Activated CD4-positive, alpha-beta memory T cell treated with anti-CD3 and anti-CD28 coated beads for 36 hours (primary cell): Measurements from ENCODE around the gene LRRC23. TPM values are rescaled to one million over a fixed set of nuclear protein-coding genes. Genes with fewer than 3 reads are reported as not detected.

Experiments
- CTCF ChIA-PET: fragments of 350-600 bp; sonication (Branson Sonifier 250); formaldehyde crosslinking; loops from one replicate; lab custom pipeline; 2021; ENCODE audit warnings: antibody characterized with exemption, inconsistent platforms; lab: Charles Lee
- POLR2A ChIA-PET: fragments of 350-600 bp; sonication (Branson Sonifier 250); formaldehyde crosslinking; loops from one replicate; lab custom pipeline; 2021; ENCODE audit warnings: antibody characterized with exemption; lab: Charles Lee
- DNase-seq: peaks from one replicate; pipeline ENCODE4 v3.0.0-alpha.2; 2020
- H3K27ac Mint-ChIP-seq: one replicate; pipeline ENCODE4 v1.8.0; 2021; ENCODE audit warnings: mixed read lengths
- H3K27me3 Mint-ChIP-seq: one replicate; pipeline ENCODE4 v1.8.0; 2021; ENCODE audit warnings: mixed read lengths
- H3K36me3 Mint-ChIP-seq: one replicate; pipeline ENCODE4 v1.8.0; 2021; ENCODE audit warnings: mixed read lengths
- H3K4me1 Mint-ChIP-seq: one replicate; pipeline ENCODE4 v1.8.0; 2021; ENCODE audit warnings: low read depth, mixed read lengths
- H3K4me3 Mint-ChIP-seq: one replicate; pipeline ENCODE4 v1.8.0; 2021; ENCODE audit warnings: mild to moderate bottlenecking, mixed read lengths
- H3K9me3 Mint-ChIP-seq: one replicate; pipeline ENCODE4 v1.8.0; 2021; ENCODE audit warnings: mixed read lengths
- intact Hi-C: fragments of 100-400 bp; cut with micrococcal nuclease; formaldehyde crosslinking; loops from one replicate; pipeline ENCODE4 v1.15.1; 2023
- total RNA-seq, 2 experiments: library from RNA; stranded (reverse); gene quantifications; one replicate each; pipeline ENCODE4 v1.2.3, GENCODE V29; 2021

LRRC23 gene
- total RNA-seq, 2 experiments from 2014 or later, result 6.8 to 7.8 TPM

DNA sequence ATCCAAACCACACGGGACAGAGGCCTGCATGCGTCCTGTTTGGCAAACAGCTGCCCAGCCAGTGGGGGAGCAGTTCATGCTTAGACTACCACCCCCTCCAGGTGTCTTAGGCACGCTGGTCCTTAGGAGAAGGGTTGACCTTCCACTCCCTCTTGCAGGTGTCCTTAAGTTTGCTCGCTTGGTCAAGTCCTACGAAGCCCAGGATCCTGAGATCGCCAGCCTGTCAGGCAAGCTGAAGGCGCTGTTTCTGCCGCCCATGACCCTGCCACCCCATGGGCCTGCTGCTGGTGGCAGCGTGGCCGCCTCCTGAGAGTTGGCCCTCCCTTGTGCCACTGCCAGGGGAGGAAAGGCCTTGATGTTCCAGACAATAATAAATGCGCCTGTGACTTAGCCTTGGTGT, 41.0 kb downstream of the LRRC23 start:
- ChIA-PET POLR2A (interaction anchor here (1.5 to 11.8 kb wide), 9 partner anchors 8 to 163 kb away, joined by 3 to 507 read pairs (median 18); partner anchors contain the start of genes C1RL, EMG1, PHB2 and SPSB2), CTCF (interaction anchor here (0.9 to 15.9 kb wide), 16 partner anchors 8 to 199 kb away, joined by 3 to 586 read pairs (median 8); partner anchors contain the start of genes C1R, C1RL, LPCAT3 and SPSB2)
- intact Hi-C loops, result no loop called here
- H3K27ac Mint-ChIP-seq, result peak overlapping the region; percentile 100
- peaks cover 66% of the 10 kb centered on the region for H3K4me1 Mint-ChIP-seq
- H3K4me3 Mint-ChIP-seq, result peak overlapping the region; percentile 90
- H3K27me3 Mint-ChIP-seq, result peaks cover 6% of the 10 kb centered on the region
- H3K9me3 Mint-ChIP-seq, result no peaks in the 10 kb centered on the region
- peaks cover 25% of the 10 kb centered on the region for H3K36me3 Mint-ChIP-seq
- DNase-seq, result no peak

DNA sequence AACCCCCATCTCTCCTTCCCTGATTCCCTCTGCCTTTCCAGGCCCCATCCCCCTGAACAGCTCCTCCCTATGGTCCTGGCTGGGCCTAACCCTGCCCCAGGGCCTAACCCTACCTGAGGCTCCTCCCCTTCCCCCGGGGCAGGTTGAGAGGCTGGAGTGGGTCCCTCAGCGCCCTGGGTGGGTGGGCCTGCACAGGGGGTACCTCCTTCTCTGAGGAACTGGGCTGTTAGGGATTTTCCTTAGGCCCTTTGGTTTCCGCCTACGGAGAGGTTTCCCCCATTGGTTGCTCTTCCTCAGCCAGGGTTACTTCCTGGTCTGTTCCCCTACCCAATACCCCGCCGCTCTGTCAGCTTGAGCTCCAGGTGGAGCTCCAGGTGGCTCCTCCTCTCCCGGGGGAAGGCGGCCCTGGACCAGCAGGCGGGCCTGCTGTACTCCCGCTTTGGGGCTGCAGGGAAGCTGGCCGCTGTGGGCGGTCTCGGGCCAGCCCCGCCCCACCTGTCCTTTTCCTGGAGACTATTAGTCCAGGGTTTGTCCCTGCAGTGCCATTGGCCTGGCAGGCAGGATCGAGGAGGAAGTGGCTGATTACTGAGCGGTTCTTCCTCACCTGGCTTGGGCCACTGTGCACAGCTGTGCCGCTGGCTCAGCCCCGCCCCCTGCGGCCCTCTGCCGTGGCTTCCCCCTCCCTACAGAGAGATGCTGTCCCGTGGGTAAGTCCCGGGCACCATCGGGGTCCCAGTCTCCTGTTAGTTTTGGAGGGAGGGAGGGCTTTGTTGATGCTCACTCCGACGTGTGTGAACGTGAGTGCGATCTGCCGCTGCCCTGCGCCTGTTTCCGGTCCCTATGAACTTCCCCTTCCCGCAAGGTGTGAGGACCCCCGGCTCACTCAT, 41.7 kb downstream of the LRRC23 start:
- DNase-seq, result peak; percentile 89
- Mint-ChIP-seq H3K4me3 (peak overlapping the region; percentile 90), H3K36me3 (peaks cover 25% of the 10 kb centered on the region), H3K27me3 (peaks cover 6% of the 10 kb centered on the region), H3K4me1 (peaks cover 68% of the 10 kb centered on the region), H3K9me3 (no peaks in the 10 kb centered on the region), H3K27ac (peak overlapping the region; percentile 100)
- ChIA-PET POLR2A (interaction anchor here (1.5 to 11.8 kb wide), 7 partner anchors 8 to 162 kb away, joined by 3 to 507 read pairs (median 18); partner anchors contain the start of genes C1RL, EMG1, PHB2 and SPSB2), CTCF (interaction anchor here (0.6 to 15.9 kb wide), 14 partner anchors 8 to 198 kb away, joined by 3 to 586 read pairs (median 8); partner anchors contain the start of genes C1R, C1RL, LPCAT3 and SPSB2)
- intact Hi-C loops, result no loop called here

DNA sequence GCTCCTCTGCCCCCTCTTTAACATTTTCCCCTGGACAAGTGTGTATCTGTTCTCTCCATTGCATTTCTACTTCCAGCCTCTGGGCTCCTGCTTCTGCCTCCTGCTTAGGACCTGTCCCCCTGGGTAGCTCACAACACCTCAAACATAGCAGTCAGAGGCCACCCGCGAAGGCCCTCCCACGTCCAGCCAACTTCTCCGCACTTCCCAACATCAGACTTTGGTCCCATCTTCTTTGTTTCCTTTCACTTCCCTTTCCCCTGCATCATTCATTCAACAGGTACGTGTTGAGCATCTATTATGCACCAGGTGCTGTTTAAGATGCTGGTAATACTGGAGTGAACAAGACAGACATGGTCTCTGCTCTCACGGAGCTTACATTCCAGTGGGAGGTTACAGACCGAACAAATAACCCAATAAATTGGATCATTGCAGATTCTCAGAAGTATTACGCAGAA, 42.3 kb downstream of the LRRC23 start:
- intact Hi-C loops, result no loop called here
- Mint-ChIP-seq H3K27ac (peak overlapping the region; percentile 100), H3K9me3 (no peaks in the 10 kb centered on the region), H3K36me3 (peaks cover 30% of the 10 kb centered on the region), H3K27me3 (peaks cover 6% of the 10 kb centered on the region), H3K4me3 (peak overlapping the region; percentile 90), H3K4me1 (peaks cover 68% of the 10 kb centered on the region)
- no peak for DNase-seq
- CTCF ChIA-PET, result interaction anchor here (0.9 to 15.9 kb wide), 7 partner anchors 9 to 198 kb away, joined by 3 to 586 read pairs (median 10); partner anchors contain the start of gene LPCAT3
- POLR2A ChIA-PET, result interaction anchor here (1.0 to 11.8 kb wide), 8 partner anchors 9 to 161 kb away, joined by 3 to 507 read pairs (median 12); partner anchors contain the start of genes C1RL, EMG1, PHB2 and SPSB2

DNA sequence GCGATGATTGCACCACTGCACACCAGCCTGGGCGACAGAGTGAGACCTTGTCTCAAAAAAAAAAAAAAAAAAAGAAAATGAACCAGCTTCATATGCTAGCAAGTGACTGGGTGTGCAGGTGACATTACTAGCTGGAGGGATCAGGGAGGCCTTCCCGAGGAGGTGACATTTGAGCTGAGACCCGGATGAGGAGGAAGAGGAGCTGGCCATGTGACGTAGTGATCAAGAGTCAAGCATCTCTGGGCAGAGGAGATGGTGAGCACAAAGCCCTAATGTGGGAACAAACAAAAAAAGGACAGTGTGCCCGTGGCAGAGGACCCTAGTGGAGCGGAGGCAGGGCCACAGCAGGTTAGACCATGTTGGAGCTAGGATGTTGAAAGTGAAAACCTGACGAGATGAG, 43.0 kb downstream of the LRRC23 start:
- H3K4me1 Mint-ChIP-seq, result peaks cover 63% of the 10 kb centered on the region
- intact Hi-C loops, result no loop called here
- DNase-seq, result no peak
- peak overlapping the region; percentile 100 for H3K27ac Mint-ChIP-seq
- peak overlapping the region; percentile 59 for H3K4me3 Mint-ChIP-seq
- ChIA-PET CTCF (interaction anchor here (0.9 to 15.9 kb wide), 5 partner anchors 10 to 71 kb away, joined by 4 to 586 read pairs (median 11); partner anchors contain the start of gene LPCAT3), POLR2A (interaction anchor here (1.0 to 11.8 kb wide), 5 partner anchors 10 to 66 kb away, joined by 3 to 507 read pairs (median 18); partner anchors contain the start of genes EMG1 and PHB2)
- peaks cover 36% of the 10 kb centered on the region for H3K36me3 Mint-ChIP-seq
- peaks cover 6% of the 10 kb centered on the region for H3K27me3 Mint-ChIP-seq
- H3K9me3 Mint-ChIP-seq, result no peaks in the 10 kb centered on the region

DNA sequence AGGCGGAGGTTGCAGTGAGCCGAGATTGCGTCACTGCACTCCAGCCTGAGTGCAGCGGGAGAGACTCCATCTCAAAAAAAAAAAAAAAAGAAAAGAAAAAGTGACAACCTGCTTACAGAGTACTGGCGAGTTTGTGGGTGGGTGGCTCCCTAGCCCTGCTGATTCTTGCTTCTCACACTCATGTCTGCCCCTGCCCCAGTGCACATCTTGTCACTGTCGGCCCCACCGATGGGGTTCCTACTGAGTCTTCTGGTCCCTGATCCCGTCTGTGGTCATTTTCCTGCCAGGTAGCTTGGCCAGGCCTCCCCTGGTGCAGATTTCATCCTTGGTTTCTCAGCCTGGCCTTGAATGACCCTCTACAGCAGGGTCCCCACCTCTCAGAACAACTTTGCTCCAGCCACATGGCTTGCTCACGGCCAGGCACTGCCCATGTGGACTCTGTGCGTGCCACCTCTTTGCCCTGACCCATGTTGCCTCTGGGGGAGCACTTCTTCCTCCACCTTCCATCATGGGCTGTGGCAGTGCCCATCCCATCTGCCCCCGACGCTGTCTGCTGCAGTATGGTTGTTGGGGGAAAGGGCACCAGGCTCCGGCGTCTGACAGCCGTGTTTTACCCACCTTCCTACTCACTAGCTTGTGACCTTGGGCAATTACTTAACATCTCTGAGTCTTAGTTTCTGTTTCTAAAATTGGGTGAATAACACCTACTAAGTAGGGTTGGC, 44.4 kb downstream of the LRRC23 start:
- Mint-ChIP-seq H3K27ac (peak overlapping the region; percentile 97), H3K4me1 (peaks cover 55% of the 10 kb centered on the region), H3K36me3 (peaks cover 43% of the 10 kb centered on the region), H3K4me3 (peak overlapping the region; percentile 70), H3K9me3 (no peaks in the 10 kb centered on the region), H3K27me3 (no peaks in the 10 kb centered on the region)
- peak; percentile 56 for DNase-seq
- POLR2A ChIA-PET, result interaction anchor here (0.6 to 11.8 kb wide), 4 partner anchors 8 to 19 kb away, joined by 3 to 507 read pairs (median 4); no protein-coding TSS in a partner anchor
- CTCF ChIA-PET, result interaction anchor here (0.7 to 15.9 kb wide), 8 partner anchors 9 to 163 kb away, joined by 3 to 586 read pairs (median 6); partner anchors contain the start of gene LPCAT3
- intact Hi-C loops, result no loop called here

DNA sequence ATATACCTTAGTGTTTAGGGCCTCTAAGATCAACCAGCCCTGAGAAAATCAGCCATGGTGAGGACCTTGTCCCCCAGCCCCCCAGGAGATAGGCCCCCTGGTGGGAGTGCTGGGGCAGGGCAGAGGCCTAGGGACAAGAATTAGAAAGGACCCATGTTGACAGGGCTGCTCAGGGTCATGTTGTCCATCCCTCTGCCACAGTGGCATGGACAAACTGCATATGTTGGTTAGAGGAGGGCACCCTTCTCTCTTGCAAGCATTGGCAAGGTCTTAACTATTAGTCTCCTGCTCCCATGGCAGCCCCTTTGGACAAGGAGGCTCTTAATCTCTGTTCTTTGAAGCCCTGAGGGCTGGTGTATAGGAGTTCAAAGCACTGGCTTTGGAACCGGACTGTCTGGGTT, 45.8 kb downstream of the LRRC23 start:
- Mint-ChIP-seq H3K36me3 (peaks cover 49% of the 10 kb centered on the region), H3K27me3 (no peaks in the 10 kb centered on the region), H3K27ac (peak overlapping the region; percentile 97), H3K4me3 (peak overlapping the region; percentile 98), H3K9me3 (no peaks in the 10 kb centered on the region), H3K4me1 (peaks cover 63% of the 10 kb centered on the region)
- ChIA-PET CTCF (interaction anchor here (1.4 to 15.9 kb wide), 4 partner anchors 10 to 162 kb away, joined by 6 to 586 read pairs (median 10); no protein-coding TSS in a partner anchor), POLR2A (interaction anchor here (1.4 to 11.8 kb wide), 3 partner anchors 10 to 18 kb away, joined by 9 to 507 read pairs (median 19); no protein-coding TSS in a partner anchor)
- intact Hi-C loops, result no loop called here
- DNase-seq, result peak; percentile 61

DNA sequence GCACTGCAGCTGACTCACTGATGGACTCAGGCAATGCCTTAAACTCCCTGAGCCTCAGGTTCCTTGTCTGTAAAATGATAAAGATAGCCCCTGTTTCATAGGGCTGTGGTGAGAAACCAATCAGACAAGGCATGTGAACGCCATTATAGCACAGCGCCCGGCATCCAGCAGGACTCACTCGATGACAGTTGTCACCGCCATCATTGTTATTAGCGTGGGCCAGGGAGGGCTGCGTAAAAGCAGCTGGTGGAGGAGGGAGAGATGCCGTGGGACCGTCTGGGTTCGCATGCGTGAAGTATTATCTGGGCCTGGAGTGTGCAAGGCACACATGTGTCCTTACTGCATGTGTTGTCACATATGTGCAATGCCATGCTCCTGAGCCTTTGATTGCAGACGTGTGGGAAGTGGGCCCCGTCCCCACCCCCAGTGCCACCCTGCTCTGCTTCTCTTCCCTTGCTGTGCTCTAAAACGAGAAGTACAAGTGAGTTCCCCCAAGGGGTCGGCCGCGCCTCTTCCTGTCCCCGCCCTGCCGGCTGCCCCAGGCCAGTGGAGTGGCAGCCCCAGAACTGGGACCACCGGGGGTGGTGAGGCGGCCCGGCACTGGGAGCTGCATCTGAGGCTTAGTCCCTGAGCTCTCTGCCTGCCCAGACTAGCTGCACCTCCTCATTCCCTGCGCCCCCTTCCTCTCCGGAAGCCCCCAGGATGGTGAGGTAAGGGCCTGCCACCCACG, 46.4 kb downstream of the LRRC23 start, which contains the start of gene PTPN6:
Gene PTPN6, plus strand, starts transcription at position 546 of the 730 bp plus-strand sequence. Its CDS starts 157 bp downstream, at position 703.
- CTCF ChIA-PET, result interaction anchor here (0.6 to 15.9 kb wide), 4 partner anchors 9 to 157 kb away, joined by 3 to 586 read pairs (median 10); partner anchors contain the start of gene C1RL
- intact Hi-C loops, result no loop called here
- Mint-ChIP-seq H3K4me1 (peaks cover 63% of the 10 kb centered on the region), H3K27me3 (no peaks in the 10 kb centered on the region), H3K27ac (peak within 1 kb of the TSS; percentile 97), H3K9me3 (no peaks in the 10 kb centered on the region), H3K36me3 (peaks cover 50% of the 10 kb centered on the region), H3K4me3 (peak within 1 kb of the TSS; percentile 98)
- DNase-seq, result peak; percentile 76
- POLR2A ChIA-PET, result interaction anchor here (0.8 to 11.8 kb wide), 5 partner anchors 7 to 85 kb away, joined by 3 to 507 read pairs (median 19); partner anchors contain the start of genes C12orf57 and RNU7-1

DNA sequence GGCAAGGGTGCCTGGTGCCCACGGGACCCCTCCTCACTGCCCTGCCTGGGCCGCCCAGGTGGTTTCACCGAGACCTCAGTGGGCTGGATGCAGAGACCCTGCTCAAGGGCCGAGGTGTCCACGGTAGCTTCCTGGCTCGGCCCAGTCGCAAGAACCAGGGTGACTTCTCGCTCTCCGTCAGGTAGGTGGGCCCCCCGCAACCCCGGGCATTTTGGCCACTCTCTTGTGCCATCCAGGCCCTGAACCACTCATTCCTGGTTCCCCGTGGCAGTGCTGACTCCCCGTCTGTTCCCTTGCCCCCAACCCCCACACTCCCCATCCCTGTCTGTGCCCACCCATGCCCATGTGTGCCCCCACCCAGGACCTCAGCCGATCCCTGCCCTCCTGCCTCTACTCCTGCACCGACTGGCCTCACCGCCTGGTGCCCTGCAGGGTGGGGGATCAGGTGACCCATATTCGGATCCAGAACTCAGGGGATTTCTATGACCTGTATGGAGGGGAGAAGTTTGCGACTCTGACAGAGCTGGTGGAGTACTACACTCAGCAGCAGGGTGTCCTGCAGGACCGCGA, 47.0 kb downstream of the LRRC23 start:
- peaks cover 69% of the 10 kb centered on the region for H3K4me1 Mint-ChIP-seq
- ChIA-PET POLR2A (interaction anchor here (0.8 to 11.8 kb wide), 6 partner anchors 8 to 85 kb away, joined by 3 to 507 read pairs (median 14); partner anchors contain the start of genes C12orf57 and RNU7-1), CTCF (interaction anchor here (0.6 to 15.9 kb wide), 9 partner anchors 8 to 156 kb away, joined by 3 to 586 read pairs (median 5); partner anchors contain the start of genes C12orf57, C1RL and RNU7-1)
- peak overlapping the region; percentile 98 for H3K4me3 Mint-ChIP-seq
- H3K9me3 Mint-ChIP-seq, result no peaks in the 10 kb centered on the region
- H3K27ac Mint-ChIP-seq, result peak overlapping the region; percentile 97
- intact Hi-C loops, result no loop called here
- DNase-seq, result peak; percentile 50
- peaks cover 54% of the 10 kb centered on the region for H3K36me3 Mint-ChIP-seq
- no peaks in the 10 kb centered on the region for H3K27me3 Mint-ChIP-seq

DNA sequence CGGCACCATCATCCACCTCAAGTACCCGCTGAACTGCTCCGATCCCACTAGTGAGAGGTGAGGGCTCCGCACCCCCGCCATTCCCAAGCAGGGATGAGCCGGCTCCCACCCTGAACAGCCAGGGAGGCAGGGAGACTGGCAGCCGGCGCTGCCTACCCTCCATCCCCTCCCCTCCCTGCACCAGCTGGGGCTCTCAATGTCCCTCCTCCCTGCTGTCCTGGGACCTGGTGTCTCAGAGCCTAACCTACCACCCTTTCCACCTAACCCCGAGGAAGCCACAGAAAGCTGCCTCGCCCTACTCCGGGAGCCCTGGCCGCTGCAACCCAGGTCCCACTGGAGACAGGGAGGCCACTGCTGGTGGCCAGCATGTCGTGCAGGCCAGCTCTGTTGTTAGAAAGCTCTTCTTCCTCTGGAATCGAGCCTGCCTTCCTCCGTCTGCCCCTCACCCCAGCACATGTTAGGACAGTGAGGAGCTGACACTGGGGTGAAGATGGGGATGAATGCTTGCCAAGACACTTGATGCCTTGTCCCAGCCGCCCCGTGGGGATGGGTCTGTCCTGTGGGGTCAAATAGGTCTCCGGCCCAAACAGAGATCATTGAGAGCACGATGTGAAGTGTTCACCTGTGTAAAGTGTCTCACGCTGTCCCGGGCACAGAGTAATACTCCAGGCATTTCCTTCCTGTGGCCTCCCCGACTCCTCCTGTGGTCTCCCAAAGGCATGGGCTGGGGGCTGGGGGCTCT, 47.7 kb downstream of the LRRC23 start:
- intact Hi-C loops, result no loop called here
- Mint-ChIP-seq H3K36me3 (peaks cover 58% of the 10 kb centered on the region), H3K9me3 (no peaks in the 10 kb centered on the region), H3K27me3 (no peaks in the 10 kb centered on the region), H3K4me3 (peak overlapping the region; percentile 98), H3K4me1 (peaks cover 70% of the 10 kb centered on the region), H3K27ac (peak overlapping the region; percentile 97)
- no peak for DNase-seq
- CTCF ChIA-PET, result interaction anchor here (0.8 to 15.9 kb wide), 9 partner anchors 8 to 156 kb away, joined by 3 to 586 read pairs (median 5); partner anchors contain the start of genes C12orf57, C1RL and RNU7-1
- POLR2A ChIA-PET, result interaction anchor here (0.8 to 11.8 kb wide), 5 partner anchors 8 to 23 kb away, joined by 3 to 507 read pairs (median 19); partner anchors contain the start of genes C12orf57 and RNU7-1
